GM12801 (cell line): ENCODE data around the gene EGLN1.

ENCODE experiments used
- CTCF ChIP-seq: IDR thresholded peaks from one replicate; pipeline ENCODE4 v1.5.1; 2011; ENCODE audit warnings: control low read depth; ENCODE audit not compliant: insufficient read length; ENCODE audit errors: extremely low read depth

The EGLN1 gene

GRCh38 chr1:231374394-231374793, 47.7 kb downstream of the EGLN1 start:
- no peak for TF ChIP-seq CTCF

GRCh38 chr1:231372501-231372900, 49.6 kb downstream of the EGLN1 start:
- TF ChIP-seq CTCF, result no peak

- no peak for TF ChIP-seq CTCF
Measured at GRCh38 chr1:231369282-231369681, 52.8 kb downstream of the EGLN1 start.

GRCh38 chr1:231364192-231364591, 57.9 kb downstream of the EGLN1 start:
- TF ChIP-seq CTCF, result no peak

- no peak for TF ChIP-seq CTCF
Measured at GRCh38 chr1:231363624-231364023, 58.5 kb downstream of the EGLN1 start.

- no peak for TF ChIP-seq CTCF
Measured at GRCh38 chr1:231362325-231362724, 59.8 kb downstream of the EGLN1 start.

GRCh38 chr1:231359113-231359512, 63.0 kb downstream of the EGLN1 start:
- TF ChIP-seq CTCF, result no peak

- no peak for TF ChIP-seq CTCF
Measured at GRCh38 chr1:231357831-231358354, 64.2 kb downstream of the EGLN1 start.
